GM23338 (cell line): ENCODE results near the gene KCNQ5. TPM values are rescaled to one million over a fixed set of nuclear protein-coding genes. Genes with fewer than 3 reads are reported as not detected.

Experiments used
- ATAC-seq: fragments of 200-7000 bp; cut with Tn5 transposase; 3 replicates; pipeline ENCODE4 v1.9.1; 2020
- DNase-seq: peaks from one replicate; pipeline ENCODE4 v3.0.0-alpha.2; 2015; ENCODE audit warnings: low spot score
- H2AFZ ChIP-seq: fragments of 200-600 bp; sonication (generic); 2 replicates; pipeline ENCODE4 v1.8.0; 2016; ENCODE audit warnings: antibody characterized with exemption, mild to moderate bottlenecking, moderate library complexity
- H3F3A ChIP-seq: fragments of 200-600 bp; sonication (generic); replicated peaks from 2 replicates; pipeline ENCODE4 v1.8.0; 2017; ENCODE audit warnings: antibody characterized with exemption, mixed run types, low read depth
- H3K27ac ChIP-seq: fragments of 200-600 bp; sonication (generic); 2 replicates; pipeline ENCODE4 v1.6.1; 2016; ENCODE audit warnings: low read depth
- H3K27me3 ChIP-seq: fragments of 200-600 bp; sonication (generic); 2 replicates; pipeline ENCODE4 v1.8.0; 2016; ENCODE audit warnings: mild to moderate bottlenecking, mixed run types, moderate library complexity; ENCODE audit not compliant: insufficient read depth
- H3K36me3 ChIP-seq: fragments of 200-600 bp; sonication (generic); 2 replicates; pipeline ENCODE4 v1.8.0; 2016; ENCODE audit warnings: mild to moderate bottlenecking; ENCODE audit not compliant: insufficient read depth
- H3K4me1 ChIP-seq: fragments of 200-600 bp; sonication (generic); 2 replicates; pipeline ENCODE4 v1.8.0; 2016; ENCODE audit warnings: mild to moderate bottlenecking, moderate library complexity; ENCODE audit not compliant: insufficient read depth
- H3K4me2 ChIP-seq: fragments of 200-600 bp; sonication (generic); 2 replicates; pipeline ENCODE4 v1.7.1; 2017; ENCODE audit warnings: mixed run types
- H3K4me3 ChIP-seq: fragments of 200-600 bp; sonication (generic); 2 replicates; pipeline ENCODE4 v1.6.1; 2016; ENCODE audit warnings: mixed run types
- H3K79me2 ChIP-seq: fragments of 200-600 bp; sonication (generic); replicated peaks from 2 replicates; pipeline ENCODE4 v1.8.0; 2017; ENCODE audit warnings: mild to moderate bottlenecking; ENCODE audit not compliant: insufficient read depth
- H3K9me2 ChIP-seq: fragments of 200-600 bp; sonication (generic); 2 replicates; pipeline ENCODE4 v1.8.0; 2017; ENCODE audit not compliant: insufficient read depth
- H4K20me1 ChIP-seq: fragments of 200-600 bp; sonication (generic); replicated peaks from 2 replicates; pipeline ENCODE4 v1.8.0; 2017; ENCODE audit warnings: mild to moderate bottlenecking; ENCODE audit not compliant: insufficient read depth
- H3K27ac Mint-ChIP-seq: 2 replicates; pipeline ENCODE4 v1.8.0; 2020; ENCODE audit warnings: inconsistent platforms, mild to moderate bottlenecking, moderate library complexity, mixed read lengths
- H3K27me3 Mint-ChIP-seq: 3 replicates; pipeline ENCODE4 v1.8.0; 2022; ENCODE audit warnings: low read depth, mild to moderate bottlenecking, moderate library complexity, mixed read lengths, inconsistent platforms; ENCODE audit not compliant: insufficient read depth, poor library complexity
- H3K36me3 Mint-ChIP-seq: 3 replicates; pipeline ENCODE4 v1.8.0; 2021; ENCODE audit warnings: low read depth, mild to moderate bottlenecking, inconsistent platforms, moderate library complexity, mixed read lengths
- H3K4me1 Mint-ChIP-seq: 3 replicates; pipeline ENCODE4 v1.8.0; 2020; ENCODE audit warnings: mild to moderate bottlenecking, inconsistent platforms, mixed read lengths
- H3K4me3 Mint-ChIP-seq: 3 replicates; pipeline ENCODE4 v1.8.0; 2021; ENCODE audit warnings: moderate library complexity, mild to moderate bottlenecking, inconsistent platforms, mixed read lengths
- H3K9me3 Mint-ChIP-seq: 3 replicates; pipeline ENCODE4 v1.8.0; 2020; ENCODE audit warnings: moderate library complexity, mild to moderate bottlenecking, inconsistent platforms, mixed read lengths
- EZH2 ChIP-seq: fragments of 200-600 bp; sonication (generic); IDR thresholded peaks from one replicate; pipeline ENCODE4 v1.8.0; 2017; ENCODE audit warnings: antibody characterized with exemption, mild to moderate bottlenecking, low read depth; ENCODE audit not compliant: unreplicated experiment
- NANOG ChIP-seq: IDR thresholded peaks from 2 replicates; pipeline ENCODE4 v1.6.1; 2016; ENCODE audit warnings: antibody characterized with exemption, borderline replicate concordance
- POLR2AphosphoS5 ChIP-seq: IDR thresholded peaks from 2 replicates; pipeline ENCODE4 v1.6.1; 2016; ENCODE audit warnings: antibody characterized with exemption, low read depth
- STAT1 ChIP-seq: IDR thresholded peaks from one replicate; pipeline ENCODE4 v1.6.1; 2016; ENCODE audit warnings: antibody characterized with exemption; ENCODE audit not compliant: unreplicated experiment
- polyA plus RNA-seq: library from polyadenylated mRNA; unstranded; fragments of >200 nt; fragmentation: Nextera tagmentation; extraction: Ambion mirVana; gene quantifications from 2 replicates; pipeline ENCODE4 v1.2.1, GENCODE V29; 2016
- total RNA-seq: library from RNA; depleted of rRNA; stranded (reverse); fragments of >200 nt; shearing (Covaris generic); gene quantifications from 2 replicates; pipeline ENCODE4 v1.2.3, GENCODE V29; 2014
- TF ChIP-seq, protein P1 (sequence below): IDR thresholded peaks from 2 replicates; pipeline ENCODE4 v1.6.1; 2016; ENCODE audit warnings: antibody characterized with exemption
- TF ChIP-seq, protein P2 (sequence below), 2 experiments: fragments of 200-600 bp in 1 of 2; sonication (generic) in 1 of 2; conservative IDR thresholded peaks; 2 replicates each; pipeline versions ENCODE4 v1.5.1 to v1.6.1; 2016 to 2017; ENCODE audit warnings: antibody characterized with exemption in 2 of 2, low read depth in 2 of 2, mild to moderate bottlenecking in 2 of 2, moderate library complexity in 1 of 2
- TF ChIP-seq, protein P3 (sequence below): IDR thresholded peaks from one replicate; pipeline ENCODE4 v1.6.1; 2018; ENCODE audit warnings: antibody characterized with exemption; ENCODE audit not compliant: unreplicated experiment

KCNQ5 gene
- total and polyA plus RNA-seq, 2 experiments from 2014 or later, result 0.68 to 0.87 TPM

DNA sequence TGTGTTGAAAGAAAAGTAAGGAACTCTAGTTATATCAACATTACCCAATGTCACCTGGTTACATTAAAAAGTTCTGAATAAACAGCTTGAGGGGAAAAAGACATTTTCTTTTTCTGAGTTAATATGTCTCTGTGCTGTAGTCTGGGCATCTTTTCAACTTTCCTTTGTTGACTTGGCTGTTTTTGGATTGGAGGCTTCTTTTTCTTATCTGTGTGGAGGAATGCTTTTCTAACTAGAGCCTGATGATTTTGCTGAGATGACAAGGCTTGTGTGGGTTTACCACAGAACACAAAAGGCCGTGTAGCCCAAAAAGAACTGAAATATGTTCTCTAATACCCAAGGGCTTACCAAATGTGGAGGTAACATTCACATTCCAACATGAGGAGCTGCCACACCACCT is 161.8 kb downstream of the KCNQ5 start (continued):
- TF ChIP-seq, protein P1, sequence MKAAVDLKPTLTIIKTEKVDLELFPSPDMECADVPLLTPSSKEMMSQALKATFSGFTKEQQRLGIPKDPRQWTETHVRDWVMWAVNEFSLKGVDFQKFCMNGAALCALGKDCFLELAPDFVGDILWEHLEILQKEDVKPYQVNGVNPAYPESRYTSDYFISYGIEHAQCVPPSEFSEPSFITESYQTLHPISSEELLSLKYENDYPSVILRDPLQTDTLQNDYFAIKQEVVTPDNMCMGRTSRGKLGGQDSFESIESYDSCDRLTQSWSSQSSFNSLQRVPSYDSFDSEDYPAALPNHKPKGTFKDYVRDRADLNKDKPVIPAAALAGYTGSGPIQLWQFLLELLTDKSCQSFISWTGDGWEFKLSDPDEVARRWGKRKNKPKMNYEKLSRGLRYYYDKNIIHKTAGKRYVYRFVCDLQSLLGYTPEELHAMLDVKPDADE, result no peak
- TF ChIP-seq, protein P2, sequence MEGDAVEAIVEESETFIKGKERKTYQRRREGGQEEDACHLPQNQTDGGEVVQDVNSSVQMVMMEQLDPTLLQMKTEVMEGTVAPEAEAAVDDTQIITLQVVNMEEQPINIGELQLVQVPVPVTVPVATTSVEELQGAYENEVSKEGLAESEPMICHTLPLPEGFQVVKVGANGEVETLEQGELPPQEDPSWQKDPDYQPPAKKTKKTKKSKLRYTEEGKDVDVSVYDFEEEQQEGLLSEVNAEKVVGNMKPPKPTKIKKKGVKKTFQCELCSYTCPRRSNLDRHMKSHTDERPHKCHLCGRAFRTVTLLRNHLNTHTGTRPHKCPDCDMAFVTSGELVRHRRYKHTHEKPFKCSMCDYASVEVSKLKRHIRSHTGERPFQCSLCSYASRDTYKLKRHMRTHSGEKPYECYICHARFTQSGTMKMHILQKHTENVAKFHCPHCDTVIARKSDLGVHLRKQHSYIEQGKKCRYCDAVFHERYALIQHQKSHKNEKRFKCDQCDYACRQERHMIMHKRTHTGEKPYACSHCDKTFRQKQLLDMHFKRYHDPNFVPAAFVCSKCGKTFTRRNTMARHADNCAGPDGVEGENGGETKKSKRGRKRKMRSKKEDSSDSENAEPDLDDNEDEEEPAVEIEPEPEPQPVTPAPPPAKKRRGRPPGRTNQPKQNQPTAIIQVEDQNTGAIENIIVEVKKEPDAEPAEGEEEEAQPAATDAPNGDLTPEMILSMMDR (conservative IDR thresholded peaks at IDR 0.05; ENCODE audit: low read depth in 2 of 2), result no peak
- TF ChIP-seq, protein P3, sequence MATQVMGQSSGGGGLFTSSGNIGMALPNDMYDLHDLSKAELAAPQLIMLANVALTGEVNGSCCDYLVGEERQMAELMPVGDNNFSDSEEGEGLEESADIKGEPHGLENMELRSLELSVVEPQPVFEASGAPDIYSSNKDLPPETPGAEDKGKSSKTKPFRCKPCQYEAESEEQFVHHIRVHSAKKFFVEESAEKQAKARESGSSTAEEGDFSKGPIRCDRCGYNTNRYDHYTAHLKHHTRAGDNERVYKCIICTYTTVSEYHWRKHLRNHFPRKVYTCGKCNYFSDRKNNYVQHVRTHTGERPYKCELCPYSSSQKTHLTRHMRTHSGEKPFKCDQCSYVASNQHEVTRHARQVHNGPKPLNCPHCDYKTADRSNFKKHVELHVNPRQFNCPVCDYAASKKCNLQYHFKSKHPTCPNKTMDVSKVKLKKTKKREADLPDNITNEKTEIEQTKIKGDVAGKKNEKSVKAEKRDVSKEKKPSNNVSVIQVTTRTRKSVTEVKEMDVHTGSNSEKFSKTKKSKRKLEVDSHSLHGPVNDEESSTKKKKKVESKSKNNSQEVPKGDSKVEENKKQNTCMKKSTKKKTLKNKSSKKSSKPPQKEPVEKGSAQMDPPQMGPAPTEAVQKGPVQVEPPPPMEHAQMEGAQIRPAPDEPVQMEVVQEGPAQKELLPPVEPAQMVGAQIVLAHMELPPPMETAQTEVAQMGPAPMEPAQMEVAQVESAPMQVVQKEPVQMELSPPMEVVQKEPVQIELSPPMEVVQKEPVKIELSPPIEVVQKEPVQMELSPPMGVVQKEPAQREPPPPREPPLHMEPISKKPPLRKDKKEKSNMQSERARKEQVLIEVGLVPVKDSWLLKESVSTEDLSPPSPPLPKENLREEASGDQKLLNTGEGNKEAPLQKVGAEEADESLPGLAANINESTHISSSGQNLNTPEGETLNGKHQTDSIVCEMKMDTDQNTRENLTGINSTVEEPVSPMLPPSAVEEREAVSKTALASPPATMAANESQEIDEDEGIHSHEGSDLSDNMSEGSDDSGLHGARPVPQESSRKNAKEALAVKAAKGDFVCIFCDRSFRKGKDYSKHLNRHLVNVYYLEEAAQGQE, result no peak
- no peak for TF ChIP-seq NANOG

DNA sequence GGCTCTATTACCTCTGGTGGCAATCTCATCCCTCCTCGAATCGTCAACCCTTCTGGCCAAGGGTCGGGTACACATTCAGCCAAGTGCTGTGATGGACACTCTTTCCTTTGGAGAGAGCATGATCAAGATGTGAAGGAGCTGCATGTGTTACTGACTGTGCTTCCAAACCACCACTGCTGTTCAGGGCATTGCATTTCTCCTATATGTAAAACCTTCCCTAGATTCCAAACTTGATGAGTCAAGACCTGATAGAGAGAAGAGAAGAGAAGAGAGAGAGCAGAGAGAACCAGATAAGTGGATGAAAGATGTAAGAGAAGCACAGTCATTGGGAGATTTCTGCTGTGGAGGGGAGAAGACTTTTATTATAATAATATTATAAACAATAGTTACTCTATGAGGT is 162.2 kb downstream of the KCNQ5 start:
- H3K9me3 Mint-ChIP-seq, result no peaks in the 10 kb centered on the region
- Histone ChIP-seq H3K4me2 (no peak overlapping the region), H3K27ac (no peak overlapping the region)

DNA sequence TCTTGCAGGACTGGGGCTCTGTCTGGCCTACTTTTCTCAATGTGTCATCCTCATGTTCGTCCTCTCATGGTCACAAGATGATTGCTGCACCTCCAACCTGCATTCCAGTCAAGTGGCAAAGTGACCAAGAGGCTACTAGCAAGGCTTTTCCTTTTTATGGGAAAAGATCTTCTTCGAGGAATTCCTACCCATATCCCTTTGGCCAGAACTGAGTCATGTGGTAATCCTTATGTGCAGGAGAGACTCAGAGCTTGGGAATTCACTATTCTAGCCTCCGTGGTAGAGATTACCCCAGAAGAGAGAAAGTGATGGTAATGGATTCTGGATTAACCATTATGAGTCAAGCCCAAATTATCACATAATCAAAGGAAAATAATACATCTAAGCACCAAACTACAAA is 162.7 kb downstream of the KCNQ5 start:
- Histone ChIP-seq H3K4me1 (no peaks in the 10 kb centered on the region), H3K4me2 (no peak overlapping the region), H3K79me2 (no peaks in the 10 kb centered on the region), H3F3A (no peaks in the 10 kb centered on the region), H2AFZ (no peak overlapping the region), H3K4me3 (no peak overlapping the region), H3K27ac (no peak overlapping the region), H3K36me3 (no peaks in the 10 kb centered on the region), H4K20me1 (no peaks in the 10 kb centered on the region), H3K9me2 (no peaks in the 10 kb centered on the region; the same call in 1 of the 2 replicates), H3K27me3 (no peaks in the 10 kb centered on the region)
- ATAC-seq, result no peak
- H3K4me1 Mint-ChIP-seq, result peaks cover 8% of the 10 kb centered on the region; the same call in 2 of the 3 replicates
- H3K27me3 Mint-ChIP-seq, result peaks cover 2% of the 10 kb centered on the region
- no peak overlapping the region for H3K27ac Mint-ChIP-seq
- DNase-seq, result no peak
- no peak overlapping the region for H3K4me3 Mint-ChIP-seq
- H3K36me3 Mint-ChIP-seq, result no peaks in the 10 kb centered on the region
- no peaks in the 10 kb centered on the region for H3K9me3 Mint-ChIP-seq
- TF ChIP-seq NANOG (no peak), POLR2AphosphoS5 (no peak)
- TF ChIP-seq, protein P1, result no peak

More for the DNA sequence above, 162.2 kb downstream of the KCNQ5 start:
- Mint-ChIP-seq H3K27me3 (peaks cover 2% of the 10 kb centered on the region), H3K36me3 (no peaks in the 10 kb centered on the region), H3K4me1 (peaks cover 8% of the 10 kb centered on the region; the same call in 2 of the 3 replicates), H3K4me3 (no peak overlapping the region), H3K27ac (no peak overlapping the region)
- H3K4me1 ChIP-seq, result no peaks in the 10 kb centered on the region
- H3K4me3 ChIP-seq, result no peak overlapping the region
- no peaks in the 10 kb centered on the region for H3K27me3 ChIP-seq
- no peaks in the 10 kb centered on the region for H3F3A ChIP-seq
- no peaks in the 10 kb centered on the region; the same call in 1 of the 2 replicates for H3K9me2 ChIP-seq
- DNase-seq (no peak), ATAC-seq (no peak)
- H2AFZ ChIP-seq, result no peak overlapping the region
- no peaks in the 10 kb centered on the region for H3K79me2 ChIP-seq
- no peaks in the 10 kb centered on the region for H4K20me1 ChIP-seq
- no peak for TF ChIP-seq STAT1
- no peak for TF ChIP-seq EZH2
- H3K36me3 ChIP-seq, result no peaks in the 10 kb centered on the region
